Mammary epithelial cell (primary cell): ENCODE measurements around the gene NPDC1.

Source experiments
- CTCF ChIP-seq, 2 donors: IDR thresholded peaks in 1 of 2; conservative IDR thresholded peaks in 1 of 2; 2 replicates each; pipeline ENCODE4 v1.5.1; 2011 to 2012; ENCODE audit warnings: inconsistent platforms in 2 of 2, low read length in 2 of 2, mild to moderate bottlenecking in 2 of 2, control low read depth in 1 of 2, low read depth in 1 of 2; ENCODE audit not compliant: insufficient read depth in 1 of 2; ENCODE audit errors: extremely low read depth in 1 of 2
- EZH2 ChIP-seq: IDR thresholded peaks from 2 replicates; pipeline ENCODE4 v1.6.1; 2012; ENCODE audit warnings: low read length, inconsistent platforms, borderline replicate concordance

GRCh38 chr9:137026828-137027227 is 19.1 kb downstream of the NPDC1 start:
- TF ChIP-seq CTCF (conservative IDR thresholded peaks at IDR 0.05 in 1 of 2, IDR thresholded peaks at IDR 0.05 in 1 of 2; ENCODE audit: extremely low read depth in 1 of 2, insufficient read depth in 1 of 2, low read depth in 1 of 2, low read length in 2 of 2) (no peak), EZH2 (no peak)
